ENCODE results near the gene XYLT1.
A peak's percentile ranks its signal among the peaks of the same experiment; 100 is the strongest.

The XYLT1 gene

DNA sequence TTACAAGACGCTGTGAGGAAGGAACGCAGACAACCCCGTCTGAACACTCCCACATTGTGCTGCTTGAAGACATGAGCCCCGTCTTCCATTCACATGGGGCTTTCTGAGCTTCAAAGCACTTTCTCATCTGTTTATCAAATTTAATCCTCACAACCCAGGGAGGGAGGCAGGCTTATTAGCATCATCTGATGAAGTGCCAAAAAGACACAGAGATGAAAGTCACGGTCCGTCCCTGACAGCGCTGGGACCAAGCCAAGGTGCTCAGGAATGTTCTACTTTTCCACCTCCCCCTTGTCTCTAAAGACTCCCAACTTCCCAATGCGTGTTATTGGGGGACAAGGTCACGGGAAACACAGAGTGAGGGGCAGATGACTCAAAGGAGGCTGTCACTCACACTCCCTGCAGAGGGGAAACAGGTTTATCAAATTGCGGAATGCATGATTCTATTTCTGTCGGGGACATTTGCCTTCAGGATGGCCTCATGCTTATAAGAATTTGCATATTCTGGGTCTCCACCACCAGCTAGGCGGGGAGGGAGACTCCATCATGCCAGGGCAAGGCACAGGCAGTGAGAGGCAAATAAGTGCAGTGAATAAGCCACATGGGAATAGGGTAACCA is 10.7 kb downstream of the XYLT1 start:
- ATAC-seq, result no peak
- DNase-seq, result no peak

DNA sequence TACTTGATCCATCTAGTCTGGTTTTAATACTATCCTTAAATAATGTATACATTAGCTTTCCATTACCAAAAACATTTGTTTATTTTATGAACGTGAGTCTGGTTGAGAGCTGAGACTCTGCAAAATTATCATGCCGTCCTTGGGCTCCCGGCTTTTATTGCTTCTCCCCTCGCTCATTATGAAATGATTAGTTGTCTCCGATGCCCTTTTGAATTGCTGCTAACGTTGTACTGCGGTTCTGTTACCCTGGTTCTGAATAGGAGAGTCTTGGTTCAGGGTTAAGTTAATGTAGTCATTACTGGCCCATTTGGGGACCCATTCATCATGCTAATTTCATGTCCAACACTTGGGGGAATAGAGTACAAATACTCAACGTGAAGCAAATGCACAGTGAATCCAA is 12.8 kb downstream of the XYLT1 start:
- no peak for DNase-seq
- no peak for ATAC-seq

DNA sequence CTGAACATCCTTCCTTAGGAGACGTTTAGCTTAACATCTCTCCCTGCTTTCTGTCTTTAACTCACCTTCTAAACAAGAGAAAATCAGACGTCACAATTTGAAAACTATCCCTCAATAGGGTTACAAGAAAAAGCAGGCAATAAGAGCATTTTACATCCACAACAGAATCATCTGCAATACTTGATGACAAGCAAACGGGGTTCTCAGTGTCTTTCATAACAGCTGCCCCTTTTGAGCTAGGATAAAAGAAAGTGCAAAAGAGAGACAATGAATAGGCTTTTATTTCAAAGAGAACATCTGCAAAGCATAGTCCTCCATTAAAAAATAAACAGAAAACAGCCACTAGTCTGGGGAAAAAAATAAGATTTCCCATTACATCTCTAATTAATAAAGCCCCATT is 13.2 kb downstream of the XYLT1 start:
- ATAC-seq (no peak), DNase-seq (no peak)

DNA sequence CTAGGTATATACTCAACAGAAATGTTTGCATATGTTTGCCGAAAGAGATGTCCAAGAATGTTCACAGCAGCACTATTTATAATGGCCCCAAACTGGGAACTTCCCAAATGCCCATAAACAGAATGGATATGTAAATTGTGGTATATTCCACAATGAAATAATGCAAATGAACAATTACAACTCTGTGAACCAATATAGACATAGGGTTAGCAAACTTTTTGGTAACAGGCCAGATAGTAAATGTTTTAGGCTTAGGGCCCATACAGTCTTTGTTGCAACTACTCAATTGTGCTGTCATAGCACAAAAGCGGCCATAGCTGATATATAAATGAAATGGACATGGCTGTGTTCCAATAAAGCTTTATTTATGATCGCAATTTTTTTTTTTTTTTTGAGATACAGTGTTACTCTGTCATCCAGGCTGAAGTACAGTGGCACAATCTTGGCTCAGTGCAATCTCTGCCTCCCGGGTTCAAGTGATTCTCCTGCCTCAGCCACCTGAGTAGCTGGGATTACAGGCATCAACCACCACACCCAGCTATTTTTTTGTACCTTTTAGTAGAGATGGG is 16.5 kb downstream of the XYLT1 start:
- ATAC-seq (no peak), DNase-seq (no peak)

DNA sequence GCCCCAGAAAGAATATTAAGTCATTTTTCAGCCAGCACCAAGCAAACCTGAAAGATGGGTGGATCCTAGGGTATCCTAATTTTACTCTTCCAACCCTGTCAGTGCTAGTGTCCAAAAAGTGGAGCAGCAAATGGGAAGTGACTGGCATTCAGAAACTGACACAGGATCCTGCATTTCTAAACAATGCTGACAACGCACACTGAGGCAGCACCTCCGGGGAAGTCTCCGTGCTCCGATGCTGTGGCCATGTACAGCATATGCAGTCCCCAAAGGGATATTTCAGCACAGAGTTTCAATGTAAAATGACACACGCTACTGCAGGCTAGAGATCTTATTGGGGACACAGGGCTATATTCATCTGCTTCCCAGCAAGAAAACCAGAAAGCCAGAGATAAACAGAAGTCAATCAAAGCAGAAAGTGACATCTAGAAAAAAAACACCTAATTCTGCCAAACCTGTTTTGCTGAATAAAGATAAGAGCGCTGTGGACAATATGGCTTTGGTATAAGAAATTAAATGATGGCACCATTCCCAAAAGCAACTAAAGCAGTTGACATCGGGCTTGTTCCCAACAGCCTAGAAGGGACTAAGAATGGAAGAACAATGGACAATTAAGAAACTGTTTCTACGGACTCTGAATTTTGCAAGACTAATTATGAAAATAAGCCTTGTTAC is 17.3 kb downstream of the XYLT1 start:
- DNase-seq (no peak), ATAC-seq (no peak)

DNA sequence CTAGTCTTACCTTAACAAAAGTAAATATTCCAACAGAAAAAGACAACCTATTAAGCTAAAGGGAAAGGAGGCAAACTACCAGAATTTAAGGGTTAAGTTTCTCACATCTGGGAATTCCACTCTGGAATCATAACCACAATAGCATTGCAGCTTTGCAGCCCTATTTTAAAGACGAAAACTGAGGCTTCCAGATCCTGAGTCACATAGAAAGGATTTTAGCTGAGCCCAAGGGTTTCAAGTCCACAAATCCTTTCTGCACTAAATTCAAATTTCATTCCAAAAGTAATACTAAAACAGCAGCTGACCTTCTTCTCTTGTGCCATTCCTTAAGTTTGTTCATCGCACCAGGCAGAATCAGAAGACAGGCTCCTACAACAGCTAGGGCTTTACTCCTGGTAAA is 17.8 kb downstream of the XYLT1 start:
- ATAC-seq, result no peak

DNA sequence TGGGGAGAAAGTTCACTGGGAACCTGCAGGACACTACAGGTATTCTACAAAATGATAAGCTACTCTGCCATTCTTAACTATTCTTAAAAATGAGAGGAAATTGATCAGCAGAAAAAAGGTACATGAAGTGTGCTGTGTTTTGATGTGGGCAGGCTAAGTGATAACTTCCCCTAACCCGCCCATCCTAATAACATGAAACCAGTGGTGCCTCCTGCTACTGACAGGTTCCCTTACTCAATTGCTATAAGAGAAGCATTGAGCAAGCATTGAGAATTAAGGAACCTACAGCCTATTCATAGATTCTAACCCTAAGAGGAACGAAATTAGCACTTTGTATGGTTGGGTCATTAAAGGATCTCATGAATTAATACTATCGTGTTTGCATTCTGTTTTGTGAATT is 18.9 kb downstream of the XYLT1 start:
- DNase-seq (no peak), ATAC-seq (no peak)

More for the DNA sequence above, 17.8 kb downstream of the XYLT1 start:
- no peak for DNase-seq

DNA sequence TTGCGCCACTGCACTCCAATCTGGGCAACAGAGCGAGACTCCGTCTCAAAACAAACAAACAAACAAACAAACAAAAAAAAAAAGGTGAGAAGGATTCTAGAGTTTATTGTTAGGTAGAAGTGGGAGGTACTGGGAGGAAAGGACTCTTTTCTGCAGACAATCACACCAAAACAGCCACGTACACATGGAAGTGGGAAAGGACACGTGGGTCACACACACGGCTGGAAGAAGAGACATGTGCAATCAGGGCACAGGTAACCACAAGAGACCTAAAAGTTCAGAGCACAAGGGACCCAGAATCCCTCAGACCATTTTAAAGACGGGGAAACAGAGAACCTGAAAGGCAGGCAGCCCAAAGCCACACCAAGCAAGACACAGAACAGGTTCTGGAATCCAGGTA is 20.5 kb downstream of the XYLT1 start:
- ATAC-seq, result no peak

DNA sequence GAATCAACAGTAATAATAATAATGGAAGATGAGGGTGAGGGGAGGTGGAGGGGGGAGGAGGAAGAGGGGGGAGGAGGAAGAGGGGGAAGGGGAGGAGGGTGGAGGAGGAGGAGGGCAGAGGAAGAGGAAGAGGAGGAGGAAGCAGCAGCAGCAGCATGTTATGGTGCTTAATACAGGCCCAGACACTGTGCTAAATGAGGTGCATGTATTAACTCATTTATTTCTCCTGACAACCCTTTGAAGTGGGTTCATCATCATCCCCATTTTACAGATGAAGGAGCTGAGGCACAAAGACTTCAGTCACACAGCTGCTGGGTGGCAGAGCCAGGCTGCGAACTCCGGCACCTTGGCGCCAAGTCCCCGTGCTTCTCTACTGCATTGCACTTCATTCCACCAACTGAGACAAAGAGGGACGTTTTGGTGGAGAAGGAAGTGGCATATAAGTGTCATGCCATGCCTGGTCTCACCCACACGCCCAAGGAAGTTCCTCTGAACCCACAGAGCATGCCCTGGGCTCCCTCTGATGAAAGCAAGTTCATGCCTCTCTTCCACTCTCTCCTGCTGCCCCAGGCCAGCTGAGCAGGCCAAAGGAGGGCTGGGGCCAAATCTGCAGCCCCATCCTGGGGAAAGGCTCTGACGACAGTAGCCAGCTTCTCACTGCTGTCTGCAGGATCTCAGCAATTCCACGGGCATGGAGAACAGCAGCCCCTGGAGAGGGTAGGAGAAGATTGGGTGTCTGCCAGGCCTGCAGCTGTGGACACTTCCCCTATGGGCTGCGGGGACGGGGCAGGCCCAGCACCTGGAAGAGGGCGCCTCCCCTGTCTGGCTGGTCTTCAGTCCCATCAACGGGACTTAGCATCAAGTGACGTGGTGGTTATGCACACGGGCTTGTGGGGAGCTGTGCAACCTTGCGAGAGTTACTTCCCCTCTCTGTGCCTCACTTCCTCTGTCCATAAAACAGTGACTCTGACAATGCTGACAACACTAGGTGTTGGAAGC is 21.8 kb downstream of the XYLT1 start:
- ATAC-seq, result peak; percentile 75
- DNase-seq, result peak; percentile 38

More for the DNA sequence above, 20.5 kb downstream of the XYLT1 start:
- no peak for DNase-seq

DNA sequence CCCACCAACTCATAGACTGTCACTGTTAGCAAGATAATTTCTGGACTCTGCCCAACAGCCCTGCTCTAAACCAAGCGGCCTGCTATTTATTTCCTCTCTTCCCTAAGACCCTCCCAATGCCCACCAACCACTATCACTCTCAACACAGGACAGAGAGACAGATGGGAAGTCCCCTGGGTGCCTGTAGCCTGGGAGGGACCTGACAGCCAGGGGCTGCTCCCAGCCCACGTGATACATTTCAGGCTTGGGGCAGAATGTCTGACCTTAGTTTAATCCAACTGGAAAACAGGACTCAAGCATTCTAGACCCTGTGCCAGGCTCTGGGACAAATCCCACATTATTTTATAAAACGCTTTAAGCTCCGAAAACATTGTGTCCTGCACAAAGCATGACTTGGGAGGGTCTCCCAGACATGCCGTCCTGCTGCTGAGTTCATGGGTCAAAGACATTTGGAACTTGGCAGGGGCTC is 23.6 kb downstream of the XYLT1 start:
- DNase-seq, result no peak
- ATAC-seq, result no peak

DNA sequence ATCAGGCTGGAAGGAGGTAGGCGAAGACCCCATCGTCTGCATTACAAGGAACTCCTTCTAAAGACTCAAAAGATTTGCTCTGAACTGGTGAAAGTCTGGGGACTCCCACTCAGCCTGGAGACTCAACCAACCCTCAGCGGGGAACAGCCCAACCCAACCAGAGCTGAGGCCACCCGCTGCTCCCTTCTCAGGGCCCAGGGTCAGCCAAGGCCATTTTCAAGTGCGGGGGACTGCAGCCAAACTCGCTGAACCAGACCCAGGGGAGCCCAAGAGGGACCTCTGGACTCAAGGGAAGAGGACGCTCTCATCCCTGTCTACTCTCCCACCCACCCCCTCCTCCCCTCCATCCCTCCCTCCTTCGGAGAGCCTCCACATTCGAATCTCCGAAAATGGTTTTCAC is 24.1 kb downstream of the XYLT1 start:
- DNase-seq (no peak), ATAC-seq (no peak)

DNA sequence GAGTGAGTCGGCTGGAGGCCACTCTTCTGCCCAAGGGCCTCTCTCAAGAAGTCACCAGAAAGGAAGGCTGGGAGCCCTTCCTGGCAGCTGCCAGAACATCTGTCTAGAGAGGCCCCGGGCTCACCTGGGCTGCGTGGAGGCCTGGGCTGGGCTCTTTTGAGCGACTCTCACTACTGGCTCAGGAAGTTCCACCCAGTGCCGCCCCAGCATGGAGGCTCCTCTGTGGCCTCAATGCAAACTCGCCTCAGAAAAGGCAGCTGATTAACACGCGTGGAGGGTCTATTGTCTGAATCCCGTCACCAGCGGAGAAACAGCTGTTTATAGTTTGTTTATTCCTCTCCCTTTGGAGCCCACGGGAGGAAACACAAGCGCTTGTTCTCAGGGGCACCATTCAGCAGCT is 25.3 kb downstream of the XYLT1 start:
- DNase-seq (no peak), ATAC-seq (no peak)

DNA sequence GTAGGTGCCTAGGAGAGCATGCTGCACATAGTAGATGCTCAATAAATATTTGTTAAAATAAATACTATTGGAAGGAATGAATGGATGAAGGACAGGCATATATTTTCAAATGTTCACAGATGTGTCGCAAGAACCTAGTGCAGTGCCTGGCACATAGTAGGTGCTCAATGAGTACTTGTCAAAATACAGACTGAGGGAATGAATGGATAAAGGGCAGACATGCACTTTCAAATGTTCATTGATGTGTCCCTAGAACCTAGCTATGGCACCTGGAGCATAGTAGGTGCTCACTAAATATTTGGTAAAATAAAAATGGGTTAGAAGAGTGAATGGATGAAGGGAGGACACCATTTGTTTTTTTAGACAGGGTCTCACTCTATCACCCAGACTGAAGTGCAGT is 26.1 kb downstream of the XYLT1 start:
- ATAC-seq (no peak), DNase-seq (no peak)

DNA sequence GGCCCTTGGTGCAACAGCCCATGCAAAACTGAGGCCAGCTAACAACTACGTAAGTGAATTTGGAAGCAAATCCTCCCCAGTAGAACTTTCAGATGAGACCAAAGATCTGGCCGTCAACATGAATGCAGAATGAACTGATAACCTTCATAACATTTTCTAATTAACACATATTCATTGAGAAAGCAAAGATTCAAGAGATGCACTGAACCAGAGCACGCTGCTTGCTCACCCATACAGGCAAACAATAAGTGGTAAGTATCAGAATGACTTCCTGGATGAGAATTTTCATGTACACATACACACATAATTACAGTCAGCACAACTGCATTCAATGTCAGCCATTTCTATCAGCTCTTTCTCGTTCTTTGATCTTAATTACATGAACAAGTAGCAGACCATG is 30.6 kb downstream of the XYLT1 start:
- no peak for ATAC-seq
- DNase-seq, result no peak

DNA sequence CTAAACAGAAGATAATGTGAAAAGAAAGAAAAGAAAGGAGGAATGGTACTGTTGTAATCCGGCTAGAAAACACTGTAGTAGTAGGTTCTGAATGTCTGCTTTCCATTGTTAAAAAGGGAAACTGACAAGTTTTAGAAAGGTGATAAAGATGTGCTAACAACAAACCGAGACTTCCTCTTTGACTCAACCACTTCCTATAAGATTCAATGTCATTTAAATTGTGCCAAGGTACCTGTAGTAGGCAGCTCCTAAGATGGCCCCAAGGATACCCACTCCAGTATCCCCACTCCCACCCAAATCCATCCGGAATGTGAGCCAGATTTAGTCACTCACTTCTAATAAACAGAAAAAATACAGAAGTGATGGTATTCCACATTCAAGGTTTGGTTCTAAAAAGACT is 31.2 kb downstream of the XYLT1 start:
- DNase-seq, result no peak
- ATAC-seq, result no peak

DNA sequence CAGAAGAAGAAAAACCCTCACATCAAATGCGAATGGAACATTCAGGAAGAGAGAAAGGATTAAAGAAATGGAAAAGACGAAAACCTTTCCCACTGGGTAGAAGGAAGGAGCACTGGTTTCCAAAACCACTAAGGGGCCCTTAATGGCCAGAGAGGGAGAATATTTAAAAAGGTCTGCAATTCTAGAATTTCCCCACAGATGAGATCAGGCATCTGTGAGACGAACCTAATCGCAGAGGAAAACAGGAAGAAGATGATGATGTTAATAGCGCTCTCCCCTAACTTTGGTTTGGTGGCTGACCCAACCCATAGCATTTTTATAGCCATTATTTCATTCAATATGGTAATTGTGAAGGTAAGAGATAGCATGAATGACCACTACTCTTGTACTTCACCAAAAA is 32.8 kb downstream of the XYLT1 start:
- ATAC-seq (no peak), DNase-seq (no peak)

DNA sequence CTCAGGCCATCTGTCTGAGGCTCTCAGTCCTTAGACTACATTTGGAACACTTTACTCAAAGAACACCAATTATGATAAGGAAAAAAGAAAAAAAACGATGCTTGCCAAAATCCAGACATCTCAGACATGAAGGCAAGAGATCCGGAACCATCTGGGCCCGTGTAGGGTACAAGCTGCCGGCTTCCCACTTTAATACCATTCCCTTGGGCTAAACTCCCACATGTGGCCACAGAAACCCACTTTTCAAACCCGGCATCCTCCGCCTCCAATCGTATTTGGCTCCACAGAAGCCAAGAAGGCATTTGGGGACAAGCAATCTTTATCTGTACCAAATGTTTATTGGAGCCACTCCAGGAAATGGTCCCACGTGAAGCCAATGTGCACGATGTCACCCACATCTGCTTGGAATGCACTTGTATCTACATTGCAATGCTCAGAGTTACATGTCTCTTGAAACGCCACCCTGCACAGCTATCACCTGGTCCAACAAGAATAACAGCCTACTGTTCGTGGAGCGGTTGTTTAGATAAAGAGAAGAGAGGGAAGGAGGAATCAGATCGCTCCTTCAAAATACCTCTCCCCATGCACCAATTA is 33.5 kb downstream of the XYLT1 start:
- DNase-seq (no peak), ATAC-seq (no peak)

DNA sequence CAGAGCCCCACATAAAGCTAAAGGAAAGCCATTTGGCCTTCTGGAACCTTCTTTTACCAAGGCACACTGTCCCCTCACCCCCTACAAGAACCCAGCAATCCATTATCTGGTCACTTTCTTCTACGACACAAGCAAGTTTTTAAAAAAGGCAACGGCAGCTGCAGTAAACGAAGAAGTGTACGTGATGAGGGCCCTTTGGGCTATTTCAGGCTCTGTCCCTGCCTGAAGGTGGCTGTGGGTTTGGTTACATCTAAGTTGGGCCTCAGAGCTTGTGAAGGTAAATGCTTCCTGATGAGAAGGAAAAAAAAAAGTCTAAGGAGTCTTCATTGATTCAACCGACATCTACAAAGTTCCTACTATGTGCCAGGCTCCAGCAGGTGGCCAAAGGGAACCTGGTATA is 35.4 kb downstream of the XYLT1 start:
- ATAC-seq (no peak), DNase-seq (no peak)

DNA sequence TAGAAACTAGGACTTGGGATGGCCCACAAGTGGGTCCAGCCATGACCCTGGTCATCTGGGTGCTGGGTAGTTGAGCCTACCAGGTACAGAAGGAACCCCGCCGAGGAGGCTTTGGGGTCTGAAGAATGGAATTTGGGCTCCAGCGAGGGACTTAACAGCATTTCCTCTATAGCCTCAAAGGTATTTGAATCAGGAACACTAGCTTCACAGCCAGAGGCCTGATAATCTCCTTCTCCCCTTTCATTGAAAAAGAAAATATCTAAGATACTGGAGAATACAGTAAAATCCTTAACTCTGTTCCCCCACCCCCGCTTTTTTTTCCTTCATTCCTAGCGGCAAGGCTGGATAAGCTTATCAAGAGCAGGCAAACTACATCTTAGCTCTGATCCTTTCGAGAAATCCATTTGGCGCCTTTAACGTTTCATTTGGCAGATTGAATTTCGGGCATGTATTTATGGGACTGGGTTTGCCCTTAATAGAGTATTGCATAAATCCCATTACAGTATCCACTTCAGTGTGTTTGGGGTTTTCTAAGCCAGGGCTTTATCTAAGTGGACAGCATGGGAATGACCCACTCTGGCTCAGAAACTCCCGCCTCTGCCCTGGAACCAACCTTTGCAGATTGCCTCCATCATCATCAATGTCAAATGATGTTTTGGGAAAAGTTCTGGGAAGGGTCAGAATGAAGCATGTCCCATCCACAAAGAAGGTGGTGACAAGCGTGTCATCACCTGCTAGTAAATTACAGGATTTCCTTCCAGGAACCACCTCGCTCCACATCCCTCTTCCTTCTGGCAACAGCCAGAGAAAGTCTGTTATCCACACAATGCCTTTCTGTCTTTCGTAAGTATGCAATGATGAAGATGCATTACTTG is 36.9 kb downstream of the XYLT1 start:
- ATAC-seq, result no peak
- DNase-seq, result no peak

DNA sequence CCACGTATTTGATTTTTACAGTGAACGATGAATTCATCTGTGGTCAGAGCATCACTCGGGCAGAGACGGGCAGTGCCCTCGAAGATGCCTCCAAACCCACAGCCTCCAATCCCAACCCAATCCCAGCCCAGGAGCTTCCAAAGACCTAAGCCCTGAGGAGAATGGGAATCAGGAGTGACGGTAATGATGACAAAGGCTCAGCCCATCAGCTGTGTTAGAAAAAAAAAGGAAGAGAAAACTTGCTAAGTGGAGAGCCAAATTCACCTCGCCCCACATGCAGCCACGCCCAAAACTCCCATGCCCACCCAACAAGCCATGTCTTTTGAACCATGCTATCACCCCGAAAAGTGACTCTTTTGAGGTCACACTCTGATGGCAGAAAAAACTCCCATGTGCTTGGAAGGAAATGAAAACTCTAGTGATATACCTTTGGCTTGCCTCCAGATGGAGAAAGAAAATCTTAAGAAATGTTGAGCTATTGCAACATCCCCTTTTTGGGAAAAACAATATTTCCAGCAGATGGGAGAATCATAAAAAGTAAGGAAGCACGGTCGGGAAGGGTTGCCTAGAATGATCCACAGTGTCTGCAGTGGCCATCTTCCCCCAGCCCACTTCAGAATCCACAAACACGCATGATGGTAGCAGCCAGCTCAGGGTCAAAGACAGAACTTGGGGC is 37.7 kb downstream of the XYLT1 start:
- ATAC-seq (no peak), DNase-seq (no peak)
